ENCODE measurements around the gene JADE2.
"Not testable (repeated sequence)": the region's sequence is repeated elsewhere in the genome, so short reads cannot be mapped to it uniquely, and the experiment has no call there.

Gene JADE2

DNA sequence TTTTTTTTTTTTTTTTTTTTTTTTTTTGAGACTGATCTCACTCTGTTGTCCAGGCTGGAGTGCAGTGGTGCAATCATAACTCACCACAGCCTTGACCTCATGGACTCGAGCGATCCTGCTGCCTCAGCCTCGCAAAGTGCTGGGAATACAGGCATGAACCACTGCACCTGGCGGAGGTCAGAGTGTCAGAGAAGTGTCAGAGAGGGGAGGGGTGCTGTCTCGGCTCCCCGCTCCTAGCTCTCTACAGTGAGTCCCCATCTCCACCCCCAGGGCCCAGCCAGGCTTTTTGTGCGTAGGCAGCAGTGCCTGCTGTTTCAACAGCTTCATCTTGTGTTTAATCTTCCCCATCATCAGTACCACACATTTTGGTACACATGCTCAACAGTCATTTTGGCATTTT lies 68.9 kb downstream of the JADE2 start:
- DNase-seq = no peak

DNA sequence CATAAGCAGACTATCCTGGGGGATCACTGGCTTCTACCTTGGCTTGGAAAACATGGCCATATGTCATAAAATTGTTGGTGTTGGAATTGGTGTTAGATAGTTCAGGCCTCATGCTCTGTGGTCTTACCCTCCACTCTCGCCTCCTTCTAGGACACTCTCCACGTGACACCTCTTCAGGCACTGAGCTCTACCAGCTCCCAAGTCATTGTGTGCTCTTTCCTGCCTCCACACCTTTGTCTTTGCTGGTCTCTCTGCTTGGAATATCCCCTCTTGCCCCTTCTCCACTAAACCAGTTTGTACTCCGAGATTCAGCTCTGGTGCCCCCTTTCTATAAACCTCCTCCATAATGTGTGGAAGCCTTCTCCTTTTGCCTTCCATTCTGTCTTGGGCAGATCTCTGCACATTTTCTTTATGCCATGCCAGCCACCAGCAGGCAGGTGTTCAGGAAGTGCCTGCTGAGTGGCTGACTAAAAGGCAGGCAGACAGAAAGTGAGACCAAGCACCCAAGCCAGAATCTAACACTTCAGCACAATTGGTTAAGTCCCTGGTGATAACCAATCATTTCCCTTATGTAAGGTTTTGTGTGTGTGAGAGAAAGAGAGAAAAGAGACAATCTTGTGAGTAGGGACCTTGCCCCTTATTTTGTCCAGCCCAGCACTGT lies 69.5 kb downstream of the JADE2 start:
- DNase-seq = no peak

DNA sequence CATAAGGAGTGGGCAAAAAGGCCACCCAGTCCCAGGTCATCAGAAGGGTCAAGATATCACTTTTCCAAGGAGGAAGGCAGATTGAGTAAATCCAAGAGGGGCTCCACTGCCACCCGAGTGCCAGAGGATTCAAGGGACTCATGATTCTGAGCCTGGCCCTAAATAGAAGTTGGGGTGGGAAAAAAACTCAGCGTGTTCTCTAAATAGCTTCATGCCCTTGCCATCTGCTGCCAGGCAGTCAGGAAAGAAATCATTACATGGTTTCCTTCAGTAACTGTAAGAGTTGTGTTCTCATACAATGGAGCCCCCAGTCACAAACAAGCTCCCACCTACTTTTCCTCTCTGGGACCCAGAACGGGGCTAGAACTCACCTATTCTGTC lies 70.0 kb downstream of the JADE2 start:
- DNase-seq = no peak

DNA sequence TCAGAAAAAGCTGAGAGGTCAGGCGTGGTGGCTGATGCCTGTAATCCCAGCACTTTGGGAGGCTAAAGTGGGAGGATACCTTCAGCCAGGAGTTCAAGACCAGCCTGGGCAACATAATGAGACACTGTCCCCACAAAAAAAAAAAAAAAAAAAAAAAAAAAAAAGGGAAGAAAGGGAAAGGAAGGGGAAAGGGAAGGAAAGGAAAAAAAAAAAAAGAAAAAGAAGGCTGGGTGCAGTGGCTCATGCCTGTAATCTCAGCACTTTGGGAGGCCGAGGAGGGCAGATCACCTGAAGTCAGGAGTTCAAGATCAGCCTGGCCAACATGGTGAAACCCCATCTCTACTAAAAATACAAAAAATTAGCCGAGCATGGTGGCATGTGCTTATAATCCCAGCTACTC lies 74.3 kb downstream of the JADE2 start:
- not testable (repeated sequence) for DNase-seq

DNA sequence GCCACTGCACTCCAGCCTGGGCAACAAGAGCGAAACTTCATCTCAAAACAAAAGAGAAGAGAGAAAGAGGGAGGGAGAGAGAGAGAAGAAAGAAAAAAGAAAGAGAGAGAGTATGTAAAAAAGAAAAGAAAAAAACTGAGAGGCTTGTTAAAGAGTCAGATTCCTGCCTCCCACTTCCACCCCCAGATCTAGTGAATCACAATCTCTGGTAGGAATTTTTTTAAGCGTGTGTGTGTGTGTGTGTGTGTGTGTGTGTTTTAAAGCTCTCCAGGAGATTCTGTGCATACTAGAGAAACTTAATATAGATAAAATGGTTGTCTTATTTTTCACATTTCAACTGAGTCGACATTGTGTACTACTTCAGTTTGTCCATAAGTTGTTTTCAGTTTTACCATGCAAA lies 75.1 kb downstream of the JADE2 start:
- no peak for DNase-seq

DNA sequence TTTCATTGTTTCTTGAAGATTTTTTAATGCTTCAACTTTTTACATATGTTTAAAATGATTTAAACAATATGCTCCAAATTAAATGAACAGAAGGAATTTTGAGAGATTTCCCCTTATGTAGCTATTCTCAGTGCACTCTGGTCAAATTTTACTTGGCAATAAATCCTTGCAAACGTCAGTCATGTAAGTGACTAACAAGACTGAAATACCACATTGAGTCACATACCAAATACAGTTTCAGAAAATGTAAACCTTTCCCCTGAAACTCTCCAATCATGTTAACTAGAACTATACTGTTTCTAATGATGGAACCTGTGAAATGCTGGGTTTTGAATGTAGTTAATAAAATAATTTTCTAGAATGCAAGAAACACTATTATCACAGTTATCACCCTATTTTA lies 77.6 kb downstream of the JADE2 start:
- DNase-seq = no peak

DNA sequence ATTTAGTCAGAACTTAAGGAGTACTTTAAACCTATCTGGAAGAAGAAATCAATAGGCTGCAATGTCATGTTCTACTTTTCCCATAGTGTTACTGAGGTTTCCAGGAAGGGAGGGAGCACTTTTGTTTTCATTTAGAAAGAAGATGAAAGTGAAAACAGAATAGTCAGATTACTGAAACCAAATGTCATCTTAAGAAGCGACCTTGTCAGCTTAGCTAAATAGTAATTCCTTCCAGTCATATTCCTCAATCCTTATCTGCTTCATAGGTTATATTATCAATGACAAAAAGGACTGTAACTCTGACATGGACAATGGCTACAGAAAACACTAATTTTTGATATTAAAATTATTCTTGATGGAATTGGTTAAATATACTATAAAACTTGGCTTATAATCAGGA lies 79.4 kb downstream of the JADE2 start:
- no peak for DNase-seq

DNA sequence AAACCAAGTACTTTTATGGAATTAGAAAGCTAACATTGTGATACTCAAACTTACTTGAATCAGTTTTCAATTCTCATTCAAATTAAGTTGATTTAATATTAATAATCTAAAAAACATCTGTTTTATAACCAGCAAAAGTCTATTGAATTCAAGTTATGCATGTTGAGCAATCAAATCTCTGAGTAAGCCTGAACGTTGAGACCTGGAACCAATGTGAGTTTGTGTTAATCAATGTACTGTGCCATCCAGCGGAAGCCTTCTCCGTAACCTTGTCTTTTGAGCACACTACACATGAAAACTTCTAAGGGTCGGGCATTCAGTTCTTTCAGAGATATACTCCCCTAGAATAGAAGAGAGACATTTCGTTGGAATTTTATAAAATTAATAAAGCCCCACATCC lies 81.3 kb downstream of the JADE2 start:
- no peak for DNase-seq

DNA sequence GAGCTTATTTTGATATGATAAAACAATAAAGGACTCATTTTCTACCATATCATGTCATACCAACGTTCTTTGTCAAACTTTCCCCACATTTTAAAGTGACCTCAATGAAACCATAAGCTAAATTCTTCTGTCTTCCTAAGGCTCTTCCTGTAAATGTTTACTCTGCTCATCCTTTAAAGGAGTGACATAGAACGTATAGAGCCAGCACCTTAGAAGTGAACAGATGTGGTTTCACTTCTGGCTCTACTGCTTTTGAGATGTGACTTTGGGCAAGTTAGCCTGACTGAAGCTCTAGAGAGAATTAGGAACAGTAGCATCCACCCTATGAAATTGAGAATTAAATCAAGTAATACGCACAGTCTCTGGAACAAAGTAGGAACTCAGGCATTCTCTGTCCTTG lies 83.1 kb downstream of the JADE2 start:
- no peak for DNase-seq

DNA sequence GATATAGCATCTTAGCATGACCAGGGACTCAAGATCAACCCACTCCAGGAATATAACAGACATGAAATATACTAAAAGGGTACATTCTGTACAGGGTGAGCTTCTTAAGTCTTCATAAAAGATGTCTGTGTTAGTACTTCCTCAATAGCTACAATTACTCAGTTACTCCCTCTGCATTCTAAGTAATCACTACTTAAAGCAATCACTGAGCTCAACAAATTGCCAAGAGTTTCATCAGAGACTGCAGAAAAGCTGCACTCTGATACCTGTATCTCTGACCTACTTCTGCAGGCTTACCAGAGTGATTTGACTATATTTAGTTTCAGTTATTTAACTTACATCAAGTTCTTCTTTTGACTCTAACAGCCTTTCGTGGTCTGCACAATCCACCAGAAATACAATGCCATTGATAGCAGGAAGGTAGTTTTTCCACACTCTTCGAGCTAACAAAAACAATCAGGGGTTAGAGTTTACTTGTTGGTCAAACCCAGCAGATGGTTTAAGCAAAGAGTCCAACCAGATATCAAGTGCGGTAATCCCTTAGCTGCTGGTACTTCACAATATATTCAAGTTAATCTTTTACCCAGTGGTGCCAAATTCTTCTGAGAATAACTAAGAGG lies 83.9 kb downstream of the JADE2 start:
- no peak for DNase-seq

DNA sequence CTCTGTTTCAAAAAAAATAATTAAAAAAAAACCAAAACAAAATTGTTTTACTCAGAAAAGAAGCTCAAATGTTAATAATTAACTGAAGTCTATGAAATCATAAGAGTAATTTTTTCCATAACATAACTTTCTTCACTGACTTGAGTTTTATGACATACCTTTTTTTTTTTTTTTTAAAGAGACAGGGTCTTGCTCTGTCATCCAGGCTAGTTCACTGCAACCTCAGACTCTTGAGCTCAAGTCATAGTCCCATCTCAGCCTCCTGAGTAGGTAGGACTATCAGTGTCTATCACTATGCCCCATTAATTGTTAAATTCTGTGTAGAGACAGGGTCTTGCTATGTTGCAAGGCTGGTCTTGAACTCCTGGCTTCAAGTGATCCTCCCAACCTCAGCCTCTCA lies 85.3 kb downstream of the JADE2 start:
- DNase-seq = no peak

DNA sequence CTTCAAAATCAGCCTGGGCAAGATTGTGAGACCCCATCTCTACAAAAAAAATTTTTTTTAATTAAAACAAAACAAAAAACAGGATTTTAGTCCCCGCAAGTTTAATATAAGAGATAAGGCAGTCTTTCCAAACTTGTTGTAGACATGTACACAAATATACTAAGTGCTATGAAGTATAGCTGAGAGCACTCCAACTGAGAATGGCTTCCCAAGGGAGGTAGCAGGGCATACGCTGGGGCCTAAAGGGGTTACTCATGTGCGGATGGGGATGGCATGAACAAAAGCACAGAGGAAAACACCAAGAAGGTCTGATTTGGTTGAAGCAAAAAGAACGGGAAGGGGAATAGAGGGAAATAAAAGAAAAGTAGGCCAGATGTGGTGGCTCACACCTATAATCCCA lies 86.0 kb downstream of the JADE2 start:
- no peak for DNase-seq

DNA sequence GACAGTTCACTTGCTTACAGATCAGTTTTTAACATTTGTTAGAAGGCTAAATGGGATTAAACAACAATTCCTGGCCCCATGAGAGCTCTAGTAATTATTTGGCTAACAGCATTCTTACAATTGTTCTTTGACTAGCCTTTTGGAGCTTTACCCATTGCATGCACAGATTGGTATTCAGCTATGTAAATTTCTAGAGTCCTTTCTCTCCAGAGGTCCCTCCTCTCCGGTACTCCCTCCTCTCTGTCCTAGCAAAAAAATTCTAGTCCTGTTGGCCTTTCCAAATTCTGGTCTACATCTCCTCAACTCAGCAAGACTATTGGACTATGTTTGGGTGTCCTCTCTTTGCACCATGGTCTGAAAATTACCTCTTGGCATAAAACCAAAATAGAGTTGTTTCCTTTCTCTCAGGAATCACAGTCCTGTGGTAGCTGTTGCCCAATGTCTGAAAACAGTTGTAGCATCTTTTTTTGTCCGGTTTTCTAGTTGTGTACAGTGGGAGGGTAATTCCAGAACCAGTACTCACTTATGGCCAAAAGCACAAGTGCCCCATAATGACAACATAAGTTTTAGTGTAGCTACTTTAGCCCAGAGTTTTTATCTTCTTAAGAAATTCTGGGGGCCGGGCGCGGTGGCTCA lies 89.1 kb downstream of the JADE2 start:
- no peak for DNase-seq

DNA sequence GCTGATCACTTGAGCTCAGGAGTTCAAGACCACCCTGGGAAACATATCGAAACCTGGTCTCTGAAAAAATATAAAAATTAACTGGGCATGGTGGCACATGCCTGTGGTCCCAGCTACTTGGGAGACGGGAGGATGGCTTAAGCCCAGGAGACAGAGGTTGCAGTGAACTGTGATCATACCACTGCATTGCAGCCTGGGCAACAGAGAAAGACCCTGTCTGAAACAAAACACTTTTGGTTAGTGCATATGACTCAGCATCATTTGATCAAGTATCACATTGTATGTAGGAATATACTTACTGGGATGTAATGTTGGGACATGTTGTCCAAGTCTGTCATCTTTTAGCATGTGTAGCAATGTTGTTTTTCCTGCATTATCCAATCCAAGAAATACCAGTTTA lies 95.2 kb downstream of the JADE2 start:
- DNase-seq = no peak

DNA sequence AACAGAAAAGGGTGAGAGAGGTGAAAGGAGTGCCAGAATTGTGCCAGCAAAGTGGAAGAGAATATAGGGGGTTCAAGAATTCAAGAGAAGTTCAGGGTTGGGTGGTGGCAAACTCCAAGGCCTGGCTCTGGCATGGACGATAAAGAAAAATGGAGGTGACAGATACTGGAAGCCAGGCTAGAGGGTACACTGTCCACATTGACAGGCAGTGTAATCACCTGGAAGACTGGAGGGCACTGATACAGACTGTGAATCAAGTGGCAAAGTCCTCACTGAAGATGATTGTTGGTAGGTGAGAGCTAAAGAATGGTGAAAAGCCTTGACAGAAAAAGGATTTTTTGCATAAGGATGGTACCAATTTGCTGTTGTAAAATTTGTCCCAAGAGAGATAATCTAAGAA lies 100.1 kb downstream of the JADE2 start:
- no peak for DNase-seq

DNA sequence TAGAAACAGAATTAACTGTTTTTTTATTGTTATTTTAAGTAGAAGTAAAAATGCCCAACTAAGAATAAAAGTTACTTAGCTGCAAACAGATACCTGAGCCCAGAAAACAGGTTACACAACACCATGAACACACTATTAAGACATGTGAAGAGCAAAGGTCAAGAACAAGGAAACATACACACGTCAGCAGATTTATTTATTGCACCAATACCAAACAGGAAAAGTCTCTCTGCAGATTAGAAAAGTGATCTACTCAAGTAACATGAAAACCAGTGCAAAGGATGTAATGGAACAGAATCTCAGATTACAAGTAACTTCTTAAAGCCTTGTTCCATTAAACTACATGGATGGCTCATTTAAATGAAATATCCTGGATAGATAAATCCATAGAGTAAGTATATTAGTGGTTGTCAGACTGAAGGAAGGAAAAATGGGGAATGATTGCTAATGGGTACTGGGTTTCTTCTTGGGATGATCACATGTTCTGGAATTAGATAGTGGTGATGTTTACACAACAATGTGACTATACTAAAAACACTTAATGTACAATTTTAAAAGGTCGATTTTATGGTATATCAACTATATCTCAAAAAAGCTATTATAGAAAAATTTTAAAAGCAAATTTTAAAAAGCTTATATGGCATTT lies 101.0 kb downstream of the JADE2 start:
- DNase-seq = no peak
